DMS114 treated with DMSO at 0.1 percent for 48 hours (cell line): ENCODE measurements around the gene NAGLU.

Experiments
- DNase-seq: peaks from one replicate; lab custom pipeline; 2025; ENCODE audit not compliant: unreplicated experiment; lab: John Stamatoyannopoulos, UW

Gene NAGLU

DNA sequence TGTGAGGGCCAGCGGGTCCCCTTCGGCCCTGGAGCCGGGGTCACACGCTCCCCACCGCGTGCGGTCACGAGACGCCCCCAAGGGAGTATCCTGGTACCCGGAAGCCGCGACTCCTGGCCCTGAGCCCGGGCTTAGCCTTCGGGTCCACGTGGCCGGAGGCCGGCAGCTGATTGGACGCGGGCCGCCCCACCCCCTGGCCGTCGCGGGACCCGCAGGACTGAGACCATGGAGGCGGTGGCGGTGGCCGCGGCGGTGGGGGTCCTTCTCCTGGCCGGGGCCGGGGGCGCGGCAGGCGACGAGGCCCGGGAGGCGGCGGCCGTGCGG is at the start of gene NAGLU:
Gene NAGLU, plus strand, starts transcription at position 194 of the 324 bp plus-strand sequence. Its CDS starts 32 bp downstream, at position 226.
- DNase-seq, result peak; percentile 70

DNA sequence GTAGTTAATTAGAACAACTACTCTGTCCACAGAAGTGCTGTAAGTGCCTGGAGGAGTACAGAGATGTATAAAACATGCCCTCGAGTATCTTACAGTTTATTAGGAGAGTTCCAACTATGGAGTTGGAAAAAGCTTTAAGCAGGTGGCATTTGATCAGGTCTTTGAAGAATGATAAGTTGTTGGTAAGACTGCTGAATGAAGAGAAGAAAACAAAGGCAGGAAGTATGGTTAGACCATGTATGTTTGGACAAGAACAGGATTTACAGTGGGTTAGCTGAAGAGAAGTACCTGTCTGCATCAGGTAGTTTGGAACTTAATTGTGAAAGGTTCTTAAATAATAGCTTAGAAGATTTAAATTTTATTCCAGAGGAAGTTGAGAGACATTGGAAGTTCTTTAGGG is 48.0 kb upstream of the NAGLU start:
- no peak for DNase-seq

DNA sequence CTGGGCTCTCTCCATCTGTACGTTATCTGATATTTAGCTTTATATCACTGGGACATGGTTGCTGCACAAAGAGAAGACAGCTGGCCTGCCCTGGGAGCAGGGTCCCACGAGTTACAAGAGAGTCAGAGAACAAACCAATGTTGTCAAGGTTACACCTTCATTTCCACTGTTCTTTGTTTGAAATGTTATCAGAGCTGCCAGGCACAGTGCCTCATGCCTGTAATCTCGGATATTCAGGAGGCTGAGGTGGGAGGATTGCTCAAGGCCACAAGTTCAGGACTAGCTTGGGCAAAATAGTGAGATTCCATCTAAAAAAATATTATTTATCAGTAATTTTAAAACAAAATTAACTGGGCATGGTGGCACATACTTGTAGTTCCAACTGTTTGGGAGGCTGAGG is 42.7 kb upstream of the NAGLU start:
- no peak for DNase-seq

DNA sequence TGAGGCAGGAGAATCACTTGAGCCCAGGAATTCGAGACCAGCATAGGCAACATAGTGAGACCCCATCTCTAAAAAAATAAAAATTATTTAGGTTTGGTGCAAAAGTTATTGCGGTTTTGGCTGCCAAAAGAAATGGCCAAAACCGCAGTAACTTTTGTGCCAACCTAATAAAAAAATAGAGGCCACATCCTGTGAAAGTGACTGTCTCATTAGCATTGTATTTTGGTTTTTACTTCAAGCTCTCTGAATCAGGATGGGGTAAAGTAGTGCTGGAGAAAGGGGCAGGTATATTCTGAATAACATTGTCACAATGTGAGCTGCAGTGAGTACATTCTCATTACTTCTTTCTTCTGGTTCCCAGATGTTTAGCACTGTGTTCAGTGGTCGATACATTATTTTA is 41.4 kb upstream of the NAGLU start:
- DNase-seq, result no peak

DNA sequence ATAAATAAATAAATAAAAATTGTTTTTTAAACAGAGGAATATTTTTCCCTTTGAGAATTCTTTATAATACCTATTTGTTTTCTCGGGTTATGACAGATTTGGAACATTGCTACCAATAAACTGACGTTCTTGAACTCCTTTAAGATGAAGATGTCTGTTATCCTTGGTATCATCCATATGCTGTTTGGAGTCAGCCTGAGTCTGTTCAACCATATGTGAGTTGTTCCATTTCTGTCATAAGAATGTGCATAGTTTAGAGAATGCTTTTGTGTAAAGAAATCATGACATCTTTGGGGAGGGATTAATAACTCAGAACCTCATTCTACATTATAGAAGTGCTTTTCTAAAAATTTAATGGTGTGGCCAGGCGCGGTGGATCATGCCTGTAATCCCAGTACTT is 37.2 kb upstream of the NAGLU start:
- no peak for DNase-seq

DNA sequence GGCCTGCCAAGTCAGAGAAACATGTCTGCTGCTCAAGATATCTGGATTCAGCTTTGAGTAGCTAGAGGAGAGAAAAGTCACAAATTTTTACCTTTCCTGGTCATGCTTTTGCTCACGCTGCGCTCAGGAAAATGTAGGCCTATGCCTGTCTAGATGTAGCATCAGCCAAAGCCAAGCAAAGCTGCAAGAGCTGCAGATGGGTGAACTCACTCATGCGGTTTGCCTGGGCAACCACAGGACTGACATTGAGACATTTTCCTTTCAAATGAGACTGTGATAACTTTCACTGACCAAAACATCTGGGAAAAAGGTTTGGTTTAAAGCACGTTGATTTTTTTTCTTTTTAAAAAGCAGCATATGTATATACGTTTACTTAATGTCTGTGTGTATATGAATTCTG is 34.0 kb upstream of the NAGLU start:
- no peak for DNase-seq

DNA sequence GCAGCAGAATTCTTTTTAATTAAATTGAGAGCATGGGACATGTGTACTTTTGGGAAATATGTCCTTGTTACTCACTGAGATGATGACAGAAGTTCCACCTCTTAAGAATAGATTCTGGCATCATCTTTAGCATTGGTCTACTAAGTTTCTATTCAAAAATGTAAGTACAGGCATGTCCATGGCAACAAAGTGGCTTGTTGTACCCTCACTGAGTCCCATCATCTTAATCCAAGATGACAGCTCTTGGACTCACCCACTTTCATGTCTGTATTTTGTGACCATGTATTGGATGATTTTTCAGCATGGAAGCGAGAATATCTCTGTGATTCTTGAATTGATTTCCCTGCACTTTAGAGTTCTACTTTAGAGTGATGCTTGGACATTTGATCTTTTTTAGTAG is 33.1 kb upstream of the NAGLU start:
- DNase-seq, result no peak

DNA sequence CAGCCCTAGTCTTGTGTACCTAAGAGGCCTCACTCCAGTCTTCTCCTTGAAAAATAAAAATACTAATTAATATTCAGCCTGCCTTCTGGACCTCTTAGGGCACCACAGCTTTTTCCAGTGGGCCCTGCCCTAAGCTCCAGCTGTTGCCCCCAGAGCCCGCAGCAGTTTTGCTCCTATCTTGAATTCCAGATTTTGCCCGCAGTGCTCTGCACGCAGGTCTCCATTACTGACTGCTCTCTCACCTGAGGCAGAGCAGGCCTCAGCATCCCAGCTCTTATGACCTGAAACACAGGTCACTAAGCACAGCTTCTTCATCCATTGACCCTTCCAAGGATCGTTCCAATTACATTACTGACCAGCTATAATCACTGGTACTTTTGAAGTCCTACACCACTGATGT is 28.4 kb upstream of the NAGLU start:
- DNase-seq, result no peak

DNA sequence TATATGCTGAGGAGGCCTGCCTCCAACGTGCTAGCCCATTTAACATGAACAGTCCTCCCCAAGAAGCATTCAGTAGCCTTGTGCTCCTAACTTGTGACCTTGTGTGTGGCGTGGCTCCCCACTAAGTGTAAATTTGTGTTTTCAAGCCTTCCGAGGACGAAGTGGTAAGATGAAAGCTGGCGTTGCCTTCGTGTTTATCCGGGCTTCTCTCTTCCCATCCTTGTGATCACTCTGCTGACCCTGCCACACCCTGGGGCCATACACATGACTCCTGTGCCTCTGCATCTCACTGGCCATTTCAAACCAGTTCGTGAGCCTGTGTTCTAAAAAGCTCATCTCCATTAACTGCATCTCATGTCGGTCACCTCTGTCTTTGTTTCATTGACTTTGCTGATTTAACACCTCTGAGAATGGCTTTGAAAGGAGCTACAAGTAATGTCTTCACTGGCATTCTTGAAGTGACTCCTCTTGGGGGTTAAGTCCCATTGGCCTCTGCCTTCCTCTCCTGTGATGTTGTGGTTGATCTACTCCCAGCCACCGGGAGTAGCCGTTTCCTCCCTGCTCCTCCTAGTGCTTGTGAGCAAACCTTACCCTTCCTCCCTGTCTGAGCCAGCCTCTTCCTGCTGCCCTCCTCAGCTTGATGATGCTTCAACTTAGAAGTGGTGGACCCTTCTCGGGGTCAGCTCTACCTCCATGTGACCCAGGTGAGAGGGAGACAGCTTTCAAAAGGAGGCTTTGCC is 27.4 kb upstream of the NAGLU start:
- DNase-seq, result no peak

DNA sequence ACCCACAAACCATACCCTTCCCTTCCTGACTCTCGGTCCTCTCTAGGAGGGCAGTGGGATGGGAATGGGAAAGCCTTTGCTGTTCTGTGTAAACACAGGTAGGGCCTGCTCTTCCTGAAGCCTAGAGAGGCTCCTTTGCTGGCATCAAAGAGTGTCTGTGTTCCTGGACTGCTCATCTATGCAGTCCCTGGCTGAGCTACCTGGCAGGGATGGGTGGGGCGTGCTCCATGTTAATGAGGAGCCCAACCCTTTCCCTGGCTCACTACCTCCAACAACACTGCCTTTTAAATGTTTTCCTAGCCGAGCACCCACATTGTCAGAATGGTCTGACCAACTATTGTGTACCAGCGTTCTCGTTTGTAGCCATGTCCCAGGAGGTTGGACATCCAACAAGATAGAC is 26.6 kb upstream of the NAGLU start:
- no peak for DNase-seq

DNA sequence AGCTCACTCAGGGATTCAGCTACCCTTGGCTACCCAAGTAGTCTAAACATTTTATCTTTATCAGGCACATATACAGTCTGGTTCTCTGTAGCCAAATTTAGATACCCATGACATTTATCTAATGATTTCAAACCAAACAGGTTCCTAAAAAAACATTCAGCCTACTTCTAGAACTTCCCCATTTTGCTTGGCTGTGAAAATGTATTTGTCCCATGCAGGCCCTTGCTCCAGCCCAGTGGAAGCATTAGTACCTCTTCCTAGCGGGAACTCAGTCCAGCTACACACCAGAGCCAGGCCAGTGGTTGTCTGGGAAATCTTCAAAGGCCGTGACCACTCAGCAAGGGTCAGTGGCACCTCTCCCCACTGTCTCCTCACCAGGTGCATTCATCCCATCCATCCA is 26.2 kb upstream of the NAGLU start:
- DNase-seq, result no peak

DNA sequence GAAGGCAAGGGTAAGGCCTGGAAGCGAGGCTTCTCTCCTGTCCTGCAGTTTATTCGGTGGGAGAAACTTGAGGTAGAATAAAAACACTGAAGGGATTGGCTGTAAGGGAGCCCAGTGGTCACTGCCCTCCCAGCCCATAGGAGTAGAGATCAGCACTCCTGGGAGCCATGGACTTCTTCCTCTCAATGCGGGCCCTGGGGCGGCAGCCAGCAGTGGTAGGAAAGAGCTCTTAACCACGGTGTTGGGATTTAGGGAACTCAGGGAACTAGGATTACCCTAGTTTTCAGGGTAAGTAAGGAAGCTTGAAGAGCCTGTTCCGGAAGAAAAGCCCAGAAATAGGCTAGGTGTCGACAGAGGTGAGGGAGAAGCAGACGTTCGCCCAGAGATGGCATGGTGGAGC is 23.8 kb upstream of the NAGLU start:
- no peak for DNase-seq

DNA sequence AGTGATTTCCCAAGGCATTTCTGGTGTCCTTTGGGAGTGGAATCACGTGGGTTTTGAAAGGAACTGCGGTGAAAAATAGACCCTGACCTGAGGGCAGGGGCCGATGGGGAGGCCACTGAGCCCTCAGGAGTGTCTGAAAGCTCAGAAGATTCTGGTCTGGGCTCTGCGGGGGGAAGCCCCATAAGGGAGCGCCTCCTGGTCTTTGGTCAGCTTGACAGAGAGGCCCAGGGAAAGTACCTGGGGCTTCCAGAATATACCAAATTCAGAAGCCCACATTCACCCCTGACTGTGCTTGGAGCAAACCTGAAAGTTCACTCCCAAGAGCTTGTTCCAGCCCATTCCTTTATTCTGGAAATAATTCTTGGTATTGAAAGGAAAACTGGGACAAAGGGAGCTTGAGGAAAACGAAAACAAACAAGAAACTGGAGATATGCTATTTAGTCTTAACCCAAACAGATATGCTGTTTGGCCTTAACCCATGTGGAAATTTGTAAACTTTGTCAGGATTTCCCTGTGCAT is 23.2 kb upstream of the NAGLU start:
- DNase-seq, result no peak

DNA sequence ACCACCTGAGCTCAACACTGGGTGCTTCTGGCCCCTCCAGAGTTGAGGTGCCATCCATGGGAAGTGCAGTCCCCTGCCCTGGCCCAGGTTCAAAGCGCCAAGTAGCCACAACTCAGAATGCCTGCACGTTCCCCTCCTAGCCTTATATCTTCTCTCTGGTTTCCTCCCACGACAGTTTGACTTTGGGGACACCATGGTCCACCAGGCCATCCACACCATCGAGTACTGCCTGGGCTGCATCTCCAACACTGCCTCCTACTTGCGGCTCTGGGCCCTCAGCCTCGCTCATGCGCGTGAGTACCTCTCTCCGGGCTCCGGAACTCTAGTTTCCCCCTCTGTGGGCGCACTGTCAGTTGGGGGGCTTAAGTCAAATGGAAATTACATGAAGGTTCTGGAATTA is 22.4 kb upstream of the NAGLU start:
- DNase-seq, result no peak

DNA sequence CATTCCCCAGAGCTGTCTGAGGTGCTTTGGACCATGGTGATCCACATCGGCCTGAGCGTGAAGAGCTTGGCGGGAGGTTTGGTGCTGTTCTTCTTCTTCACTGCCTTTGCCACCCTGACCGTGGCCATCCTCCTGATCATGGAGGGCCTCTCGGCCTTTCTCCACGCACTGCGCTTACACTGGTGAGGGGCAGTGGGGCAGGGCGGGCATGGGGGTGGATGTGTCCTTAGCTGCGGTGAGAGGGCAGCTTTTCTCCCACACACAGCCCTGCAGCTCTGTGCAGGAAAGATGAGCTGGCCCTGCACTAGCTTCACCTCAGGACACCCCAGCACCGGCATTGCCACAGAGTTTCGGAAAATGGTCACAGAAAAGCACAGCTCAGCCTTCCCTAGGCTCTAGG is 21.8 kb upstream of the NAGLU start:
- no peak for DNase-seq

DNA sequence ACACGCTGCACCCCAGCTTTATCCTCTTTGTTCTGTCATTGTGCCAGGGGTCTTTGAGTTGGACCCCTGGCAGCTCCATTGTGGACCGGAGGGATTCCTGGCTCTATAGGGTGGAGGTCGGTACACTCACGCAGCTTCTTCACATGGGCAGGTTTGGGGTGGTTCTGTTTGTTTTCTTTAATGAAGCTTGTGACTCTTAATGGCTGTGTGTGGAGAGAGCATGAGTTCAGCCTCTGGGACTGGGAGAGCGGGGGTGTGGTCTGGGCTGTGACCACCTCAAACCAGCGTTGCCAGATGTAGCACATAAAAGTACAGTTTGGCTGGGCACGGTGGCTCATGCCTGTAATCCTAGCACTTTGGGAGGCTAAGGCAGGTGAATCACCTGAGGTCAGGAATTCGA is 21.2 kb upstream of the NAGLU start:
- no peak for DNase-seq

DNA sequence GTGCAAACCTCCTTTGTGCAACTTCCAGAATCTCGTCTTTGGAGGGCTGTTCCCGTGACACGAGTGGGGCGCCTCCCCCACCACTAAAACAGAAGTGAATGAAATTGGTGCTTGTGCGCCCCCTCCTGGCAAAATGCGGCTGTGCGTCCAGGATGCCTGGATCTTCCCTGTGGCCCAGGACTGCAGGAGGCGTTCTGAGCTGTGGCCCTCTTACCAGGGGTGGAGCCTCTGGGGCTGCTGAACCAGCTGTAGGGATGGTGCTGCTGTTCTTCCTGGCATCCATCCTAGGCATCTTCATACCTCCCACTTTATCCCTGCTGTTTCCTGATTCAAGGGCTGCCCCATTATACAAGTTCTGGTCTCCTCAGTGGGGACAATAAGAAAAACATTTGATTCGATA is 18.5 kb upstream of the NAGLU start:
- peak; percentile 61 for DNase-seq

DNA sequence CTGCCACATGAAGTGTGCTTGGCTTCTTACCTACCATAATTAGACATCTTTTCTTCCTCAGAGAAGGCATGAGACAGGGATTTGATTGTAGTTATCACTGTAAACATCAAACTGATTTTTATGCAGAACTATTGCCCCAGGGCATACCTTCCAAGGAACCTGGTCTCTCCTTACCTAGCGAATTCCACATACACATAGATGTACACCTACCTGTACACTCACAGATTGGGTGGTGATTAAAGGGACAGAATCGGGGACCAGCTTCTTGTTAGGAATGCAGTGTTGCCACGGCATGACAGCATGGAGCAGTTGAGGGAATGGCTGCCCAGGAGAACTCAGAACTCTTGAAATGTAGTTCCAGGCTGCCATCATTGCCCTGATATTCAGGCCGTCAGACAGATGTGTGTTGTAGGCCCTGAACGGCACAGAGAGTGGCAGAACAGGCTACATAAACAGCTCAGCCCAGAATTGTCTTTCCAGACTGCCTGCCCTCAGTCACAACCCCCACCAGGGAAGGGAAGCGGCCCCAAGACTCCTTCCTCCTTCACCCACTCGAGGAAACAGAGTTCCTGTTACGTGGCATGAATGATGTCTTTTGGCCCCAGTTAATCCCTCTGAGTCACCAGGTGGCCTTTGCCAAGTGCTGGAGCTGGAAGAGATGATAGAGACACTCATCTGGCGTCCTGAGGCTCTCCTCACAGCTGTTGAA is 17.8 kb upstream of the NAGLU start:
- DNase-seq, result no peak

DNA sequence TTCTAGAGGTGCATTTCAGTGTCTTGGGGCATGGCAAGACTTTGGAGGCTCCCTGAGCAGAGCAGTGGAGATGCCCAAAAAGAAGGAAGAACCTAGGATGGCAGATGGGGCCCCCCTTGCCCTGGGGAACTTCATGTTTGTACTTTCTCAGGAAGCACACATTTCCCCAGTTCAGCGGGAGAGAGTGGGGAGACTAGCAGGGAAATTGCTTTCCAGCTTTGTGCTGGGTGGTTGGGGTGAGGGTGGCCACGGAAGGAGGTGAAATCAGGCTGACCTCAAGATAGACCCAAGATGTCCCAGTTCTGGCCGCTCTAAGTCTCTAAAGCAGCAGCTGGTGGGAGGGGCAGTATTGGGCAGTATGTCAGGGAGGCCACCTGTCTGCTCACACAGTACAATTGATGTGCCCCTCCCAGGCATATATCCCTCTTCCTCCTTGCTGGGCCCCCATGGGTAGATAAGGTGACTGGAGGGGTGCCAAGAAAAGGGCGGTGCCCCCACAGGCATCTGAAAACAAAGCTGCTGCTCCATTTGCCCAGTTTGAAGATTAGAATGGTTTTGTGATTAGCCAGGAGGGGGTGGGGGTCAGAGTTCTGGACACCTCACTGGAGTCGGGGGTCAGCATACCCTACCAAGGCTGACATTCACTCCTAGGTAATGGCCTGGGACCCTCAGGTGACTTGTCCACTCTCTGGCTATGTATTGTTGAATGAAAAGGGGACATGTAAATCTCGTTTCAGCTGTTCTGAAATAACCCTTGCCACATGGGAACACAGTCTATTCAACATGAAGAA is 17.1 kb upstream of the NAGLU start:
- DNase-seq, result no peak

DNA sequence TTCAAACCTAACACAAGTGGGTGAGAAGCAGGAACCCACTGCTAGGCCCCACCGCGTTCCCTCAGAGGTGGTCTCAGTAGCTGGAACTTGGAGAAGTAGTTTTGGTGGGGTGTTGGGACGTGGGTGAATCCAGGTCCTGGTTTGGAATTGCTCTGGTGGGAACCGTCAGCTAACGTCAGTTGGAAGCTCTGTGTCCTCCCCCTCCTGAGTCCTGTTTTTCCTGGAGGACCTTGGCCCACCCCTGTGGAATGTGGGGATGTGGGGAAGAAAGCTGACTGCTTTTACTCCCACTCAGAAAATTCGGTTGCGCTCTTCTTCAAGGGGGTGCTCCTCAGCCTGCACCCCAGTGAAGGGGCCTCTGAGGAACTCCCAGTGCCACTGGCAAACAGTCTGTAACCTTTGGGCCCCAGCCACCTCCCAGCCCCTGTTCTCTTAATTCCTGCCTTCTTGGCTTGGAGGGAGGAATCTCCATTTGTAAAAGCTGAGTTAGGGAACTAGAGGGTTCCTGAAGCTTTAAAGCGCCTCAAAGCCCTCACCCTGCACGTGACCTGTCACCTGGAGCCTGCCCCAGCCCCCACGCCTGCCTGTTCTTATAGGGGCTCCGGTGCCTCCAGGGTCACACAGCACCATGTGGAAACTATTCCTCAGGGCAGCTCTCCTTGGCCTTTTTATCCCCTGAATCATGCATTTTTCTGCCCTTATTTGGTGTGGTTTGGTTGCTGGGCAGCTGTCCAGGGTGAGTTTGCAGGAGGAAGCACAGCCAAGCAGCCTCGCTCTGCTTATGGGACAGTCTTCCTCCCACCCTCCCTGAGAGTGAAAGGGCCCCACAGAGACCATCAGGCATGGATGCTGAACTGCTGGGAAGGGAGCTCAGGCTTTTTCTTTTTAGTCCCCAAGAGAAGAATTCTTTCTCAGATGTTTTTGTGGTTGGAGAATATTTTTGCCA is 16.2 kb upstream of the NAGLU start:
- DNase-seq, result no peak

DNA sequence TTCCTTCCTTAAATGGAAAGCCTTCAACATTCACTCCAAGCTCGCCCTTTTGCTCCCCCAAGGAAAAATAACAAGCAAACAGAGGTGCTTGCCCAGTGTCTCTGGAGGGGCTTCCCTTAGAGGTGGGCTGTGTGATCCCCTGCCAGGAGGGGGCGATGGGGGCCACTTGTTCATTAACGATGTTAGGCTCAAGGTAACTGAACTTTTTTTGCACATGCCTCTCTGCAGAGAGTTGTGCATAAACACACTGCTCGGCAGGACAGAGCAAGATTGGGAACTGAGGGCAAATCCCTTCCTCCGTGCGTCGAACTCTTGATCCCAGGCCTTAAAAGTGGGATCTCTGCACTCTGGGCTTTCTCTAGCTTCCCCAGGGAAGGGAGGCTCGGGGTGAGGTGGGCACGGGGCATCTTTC is 15.5 kb upstream of the NAGLU start:
- no peak for DNase-seq
